Suprapubic skin (tissue), 4 donors: Measurements from ENCODE around the gene PDE2A.

Source experiments
- EP300 ChIP-seq: sonication (generic); formaldehyde crosslinking; IDR thresholded peaks from one replicate; pipeline ENCODE4 v1.6.1; 2017; ENCODE audit warnings: antibody characterized with exemption
- POLR2A ChIP-seq, 2 donors: fragments of 450-650 bp; IDR thresholded peaks; one replicate each; pipeline ENCODE4 v1.6.1; 2017; ENCODE audit warnings: antibody characterized with exemption in 2 of 2, mild to moderate bottlenecking in 2 of 2, moderate library complexity in 2 of 2
- POLR2AphosphoS5 ChIP-seq, 3 donors: sonication (generic); formaldehyde crosslinking; IDR thresholded peaks; one replicate each; pipeline ENCODE4 v1.6.1; 2017; ENCODE audit warnings: antibody characterized with exemption in 3 of 3
- TF ChIP-seq, protein P1 (sequence below), 2 donors: fragments of 200-600 bp in 1 of 2; fragments of 450-650 bp in 1 of 2; sonication (generic) in 1 of 2; IDR thresholded peaks; one replicate each; pipeline ENCODE4 v1.5.1; 2016 to 2019; ENCODE audit warnings: antibody characterized with exemption in 2 of 2, mild to moderate bottlenecking in 1 of 2, moderate library complexity in 1 of 2

DNA sequence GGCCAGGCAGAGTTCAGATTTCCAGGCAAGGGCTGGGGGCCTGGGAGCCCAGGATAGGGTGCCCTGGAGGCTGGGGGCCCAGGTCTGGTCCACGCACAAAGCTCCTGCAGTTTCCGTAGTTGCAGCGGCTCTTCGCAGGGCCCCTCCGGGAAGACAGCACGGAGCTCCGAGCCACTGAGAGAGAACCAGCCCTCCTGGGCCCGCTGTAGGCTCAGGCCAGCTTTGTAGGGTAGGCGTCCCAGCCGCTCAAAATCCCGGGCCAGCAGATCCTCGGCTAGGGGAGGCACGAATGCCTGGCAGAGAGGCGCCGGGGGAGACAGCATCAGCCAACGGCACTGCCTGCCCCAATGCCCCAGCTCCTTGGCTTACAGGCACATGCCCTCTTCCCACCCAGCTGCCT lies 23.6 kb upstream of the PDE2A start:
- TF ChIP-seq, protein P1, sequence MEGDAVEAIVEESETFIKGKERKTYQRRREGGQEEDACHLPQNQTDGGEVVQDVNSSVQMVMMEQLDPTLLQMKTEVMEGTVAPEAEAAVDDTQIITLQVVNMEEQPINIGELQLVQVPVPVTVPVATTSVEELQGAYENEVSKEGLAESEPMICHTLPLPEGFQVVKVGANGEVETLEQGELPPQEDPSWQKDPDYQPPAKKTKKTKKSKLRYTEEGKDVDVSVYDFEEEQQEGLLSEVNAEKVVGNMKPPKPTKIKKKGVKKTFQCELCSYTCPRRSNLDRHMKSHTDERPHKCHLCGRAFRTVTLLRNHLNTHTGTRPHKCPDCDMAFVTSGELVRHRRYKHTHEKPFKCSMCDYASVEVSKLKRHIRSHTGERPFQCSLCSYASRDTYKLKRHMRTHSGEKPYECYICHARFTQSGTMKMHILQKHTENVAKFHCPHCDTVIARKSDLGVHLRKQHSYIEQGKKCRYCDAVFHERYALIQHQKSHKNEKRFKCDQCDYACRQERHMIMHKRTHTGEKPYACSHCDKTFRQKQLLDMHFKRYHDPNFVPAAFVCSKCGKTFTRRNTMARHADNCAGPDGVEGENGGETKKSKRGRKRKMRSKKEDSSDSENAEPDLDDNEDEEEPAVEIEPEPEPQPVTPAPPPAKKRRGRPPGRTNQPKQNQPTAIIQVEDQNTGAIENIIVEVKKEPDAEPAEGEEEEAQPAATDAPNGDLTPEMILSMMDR (IDR thresholded peaks at IDR 0.05) = no peak
- TF ChIP-seq POLR2AphosphoS5 (IDR thresholded peaks at IDR 0.05) (no peak), POLR2A (IDR thresholded peaks at IDR 0.05) (no peak), EP300 (no peak)
